Renal cortex interstitium (tissue), 11 donors: Measurements from ENCODE around the gene PPFIA3. TPM values are rescaled to one million over a fixed set of nuclear protein-coding genes. Genes with fewer than 3 reads are reported as not detected.
A peak's percentile ranks its signal among the peaks of the same experiment; 100 is the strongest.

Source experiments
- DNase-seq, 11 donors: peaks; one replicate each; pipeline ENCODE4 v3.0.0-alpha.2; 2013; ENCODE audit warnings: low read depth in 9 of 11, low spot score in 4 of 11; ENCODE audit errors: extremely low read depth in 1 of 11
- polyA plus RNA-seq, 3 donors: library from polyadenylated mRNA; unstranded; fragments of 120-200 nt; gene quantifications; one replicate each; pipeline ENCODE4 v1.2.1, GENCODE V29; 2013; ENCODE audit not compliant: insufficient read length in 3 of 3

Gene PPFIA3
- polyA plus RNA-seq, 3 donors = 4.7 to 8.4 (median 6.1) TPM

DNA sequence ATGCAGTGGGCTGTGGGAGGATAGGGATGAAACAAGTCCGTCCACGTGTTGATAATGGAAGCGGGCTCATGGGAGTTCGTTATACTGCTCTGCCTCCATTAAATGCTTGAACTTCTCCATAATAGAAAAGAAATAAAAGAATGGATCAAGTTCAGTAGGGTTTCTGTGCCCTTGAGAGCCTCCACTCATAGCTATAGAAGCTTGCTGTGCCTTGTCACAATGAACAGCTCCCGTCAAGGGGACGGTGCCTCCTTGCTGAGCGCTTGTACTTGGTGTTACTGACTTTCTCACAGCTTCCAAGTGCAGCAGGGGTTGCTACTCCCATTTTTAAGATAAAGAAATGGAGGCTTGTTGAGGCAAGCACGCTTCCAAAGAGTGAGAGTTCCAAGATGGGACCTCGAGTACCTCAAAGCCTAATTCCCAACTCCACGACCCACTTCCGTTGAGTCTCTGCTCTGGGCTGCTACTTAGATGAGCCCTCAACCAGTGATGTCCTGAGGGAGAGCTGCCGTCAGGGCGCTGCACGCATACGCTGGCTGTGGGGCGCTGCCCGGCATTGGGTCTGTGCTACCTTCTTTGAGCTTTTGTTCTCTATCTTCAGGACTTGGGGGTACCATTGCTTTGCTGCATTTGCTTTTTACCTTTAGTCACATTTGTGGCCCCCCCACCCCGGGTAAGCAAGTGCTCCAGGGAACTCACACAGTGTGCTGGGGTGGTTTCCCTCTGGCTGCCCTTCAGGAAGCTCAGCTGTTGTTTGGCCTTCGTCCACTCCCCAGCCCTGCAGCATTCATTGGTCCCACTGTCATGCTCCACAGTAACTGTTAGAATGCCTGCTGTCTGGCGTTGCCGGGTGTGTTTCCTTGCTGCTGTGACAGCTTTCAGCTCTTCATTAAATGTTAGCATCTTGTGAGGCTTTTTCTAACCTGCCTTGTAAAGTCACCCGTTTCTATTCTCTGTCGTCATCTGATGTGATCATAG, 24.6 kb upstream of the PPFIA3 start:
- DNase-seq = no peak

- DNase-seq = peak in 4 of 11 donors; percentile 54 to 65 (median 64)
These were observed 21.7 kb upstream of the PPFIA3 start for GRCh38 chr19:49097453-49098288.

- no peak for DNase-seq
These were observed 20.5 kb upstream of the PPFIA3 start for GRCh38 chr19:49098795-49099194.

GRCh38 chr19:49101160-49101559, 18.2 kb upstream of the PPFIA3 start:
- DNase-seq = no peak

- no peak for DNase-seq
These were observed 17.0 kb upstream of the PPFIA3 start for GRCh38 chr19:49102303-49102702.

GRCh38 chr19:49103331-49104085, 15.8 kb upstream of the PPFIA3 start:
- DNase-seq = no peak

DNA sequence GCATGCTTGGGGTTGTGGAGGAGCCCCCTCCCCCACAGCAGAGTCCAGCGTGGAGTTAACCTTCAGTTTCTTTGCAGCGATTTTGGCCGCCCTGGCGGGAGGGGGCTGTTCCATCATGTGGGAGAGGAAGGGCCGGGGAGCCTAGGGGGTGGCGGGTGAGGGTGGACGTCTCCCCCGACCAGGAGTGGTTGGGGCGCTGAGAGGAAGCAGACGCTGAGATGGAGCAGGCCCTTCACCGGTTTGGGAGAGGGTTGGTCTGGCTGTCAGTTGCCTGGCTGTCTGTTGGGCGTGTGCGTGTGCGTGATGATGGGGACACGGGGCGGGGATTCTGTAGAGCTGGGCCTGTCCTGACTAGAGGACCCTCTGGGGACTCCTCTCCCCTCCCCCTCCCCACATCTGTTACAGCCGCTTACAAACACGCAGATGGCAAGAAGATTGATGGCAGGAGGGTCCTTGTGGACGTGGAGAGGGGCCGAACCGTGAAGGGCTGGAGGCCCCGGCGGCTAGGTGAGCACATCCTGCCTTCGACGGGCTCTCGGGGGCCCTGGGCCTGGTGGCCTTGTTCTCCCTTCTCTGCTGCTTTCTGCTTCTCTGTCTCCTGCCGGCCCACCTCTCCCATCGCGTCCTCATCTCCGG, 15.0 kb upstream of the PPFIA3 start:
- DNase-seq = peak in 3 of 11 donors; percentile 43 to 57 (median 48)

DNA sequence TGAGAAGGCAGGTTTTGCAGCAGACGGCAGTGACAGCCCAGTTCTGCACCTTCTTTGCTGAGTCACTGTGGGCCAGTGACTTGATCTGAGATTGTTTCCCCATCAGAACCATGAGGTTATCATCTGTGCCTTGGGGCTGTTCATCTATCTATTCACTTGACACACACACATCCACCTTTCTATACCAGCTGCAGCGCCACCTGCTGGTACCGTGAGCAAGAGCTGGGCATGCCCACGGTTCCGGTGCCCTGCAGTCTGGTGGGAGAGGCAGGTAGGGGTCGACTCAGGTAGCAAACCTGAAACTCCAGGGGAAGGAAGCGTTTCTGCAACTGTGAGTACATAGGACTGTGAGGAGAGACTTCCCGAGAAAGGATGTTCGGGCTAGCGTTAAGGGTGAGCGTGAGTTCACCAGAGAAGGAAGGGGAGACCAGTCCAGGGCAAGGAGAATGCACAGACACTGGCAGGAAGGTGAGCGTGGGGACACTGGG, 12.7 kb upstream of the PPFIA3 start:
- peak in 1 of 11 donors; percentile 38 for DNase-seq

GRCh38 chr19:49107625-49108459, 11.5 kb upstream of the PPFIA3 start:
- no peak for DNase-seq

- no peak for DNase-seq
These were observed 10.3 kb upstream of the PPFIA3 start for GRCh38 chr19:49109051-49109450.

GRCh38 chr19:49109569-49110233, 9.6 kb upstream of the PPFIA3 start:
- no peak for DNase-seq

DNA sequence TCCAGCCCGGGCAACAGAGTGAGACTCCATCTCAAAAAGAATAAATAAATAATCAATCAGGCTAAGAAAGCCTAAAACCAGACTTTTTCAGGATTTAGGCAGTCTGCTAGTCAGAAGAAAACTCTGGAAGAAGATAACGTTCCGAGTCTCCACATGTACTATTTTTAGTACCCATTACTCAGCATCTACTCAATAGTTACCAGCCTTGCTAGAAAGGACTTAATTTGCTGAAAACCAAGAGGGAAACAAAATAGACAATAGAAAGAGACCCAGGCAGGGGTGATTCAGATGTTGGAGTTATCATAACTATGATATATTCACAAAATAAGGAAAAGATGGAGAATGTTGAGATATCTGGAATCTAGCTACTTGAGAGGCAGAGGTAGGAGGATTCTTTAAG, 8.8 kb upstream of the PPFIA3 start:
- DNase-seq = no peak

DNA sequence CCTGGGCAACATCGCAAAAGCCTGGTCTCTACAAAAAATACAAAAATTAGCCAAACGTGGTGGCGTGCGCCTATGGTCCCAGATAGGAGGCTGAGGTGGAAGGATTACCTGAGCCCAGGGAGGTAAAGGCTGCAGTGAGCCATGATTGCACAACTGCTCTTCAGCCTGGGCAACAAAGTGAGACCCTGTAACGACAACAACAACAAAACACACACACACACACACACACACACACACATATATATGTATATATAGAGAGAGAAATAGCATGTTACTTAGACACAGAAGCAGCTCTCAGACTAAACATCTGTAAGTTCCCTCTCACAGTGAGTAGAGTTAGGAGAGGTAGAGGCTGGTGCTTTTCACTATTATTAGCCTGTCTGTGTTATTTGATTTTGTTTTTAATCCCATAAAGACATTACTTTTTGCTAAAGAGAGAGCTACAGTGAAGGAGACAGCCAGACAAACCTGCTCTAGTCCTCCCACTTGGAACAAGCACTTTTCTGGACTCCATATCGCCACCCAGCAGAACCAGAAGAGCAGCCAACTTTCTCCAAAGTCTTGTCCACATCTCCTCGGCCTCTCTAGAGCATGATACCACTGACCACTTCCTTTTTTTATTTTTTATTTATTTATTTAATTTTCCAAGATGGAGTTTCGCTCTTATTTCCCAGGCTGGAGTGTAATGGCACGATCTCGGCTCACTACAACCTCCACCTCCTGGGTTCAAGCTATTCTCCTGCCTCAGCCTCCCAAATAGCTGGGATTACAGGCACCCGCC, 7.9 kb upstream of the PPFIA3 start:
- no peak for DNase-seq

- DNase-seq = peak in 6 of 11 donors; percentile 56 to 73 (median 64)
These were observed 5.3 kb upstream of the PPFIA3 start, which contains the start of gene LIN7B for GRCh38 chr19:49113762-49114629. LIN7B (plus strand) TSS chr19:49114370; CDS start chr19:49114405, 35 bp downstream.

DNA sequence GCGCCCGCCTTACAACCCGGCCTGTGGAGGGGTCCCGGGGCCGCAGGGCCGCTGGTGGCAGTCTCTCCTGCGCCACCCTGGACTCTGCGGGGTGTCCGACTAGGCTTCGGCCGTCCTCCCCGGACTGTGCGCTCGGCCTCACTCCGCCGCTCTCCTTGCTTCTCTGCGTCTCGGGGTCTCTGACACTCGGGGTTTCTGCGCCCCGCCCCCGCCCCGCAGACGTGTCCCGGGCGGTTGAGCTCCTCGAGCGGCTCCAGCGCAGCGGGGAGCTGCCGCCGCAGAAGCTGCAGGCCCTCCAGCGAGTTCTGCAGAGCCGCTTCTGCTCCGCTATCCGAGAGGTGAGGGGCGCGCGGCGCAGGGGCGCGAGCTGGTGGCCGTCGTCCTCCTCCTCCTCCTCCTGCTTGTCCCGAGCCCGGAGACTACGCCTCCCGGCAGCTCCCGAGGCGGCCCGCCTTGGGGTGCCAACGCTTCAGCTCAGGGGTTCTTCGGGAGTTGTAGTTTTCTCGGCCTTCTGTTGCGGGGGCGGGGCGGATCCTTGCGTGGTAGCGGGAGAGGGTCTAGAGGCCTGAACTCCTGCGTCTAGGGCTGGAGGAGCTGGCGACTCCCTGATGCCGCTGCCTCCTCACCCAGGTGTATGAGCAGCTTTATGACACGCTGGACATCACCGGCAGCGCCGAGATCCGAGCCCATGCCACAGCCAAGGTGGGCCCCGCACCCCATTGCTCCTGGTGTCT, 4.5 kb upstream of the PPFIA3 start:
- peak in 4 of 11 donors; percentile 54 to 64 (median 55) for DNase-seq
